ENCODE results near the gene PDIA2. TPM values are rescaled to one million over a fixed set of nuclear protein-coding genes. Genes with fewer than 3 reads are reported as not detected.

The PDIA2 gene
- total RNA-seq, 4 donors from 2014 or later = 0.81 to 0.93 TPM; not detected in 2

- H3K27ac ChIP-seq = peak overlapping the region in 1 of 4 donors; percentile 35
- peaks cover 0 to 25% (median 6%) of the 10 kb centered on the region in 3 donors for H3K4me1 ChIP-seq
- no peak for TF ChIP-seq POLR2AphosphoS5 (IDR thresholded peaks at IDR 0.05)
- no peaks in the 10 kb centered on the region for H3K9me3 ChIP-seq
- no peaks in the 10 kb centered on the region for H3K36me3 ChIP-seq
- 47% methylated on average over 3 of the region's 27 CpGs; no CpG with 5 or more reads in 1 of the 2 donors for WGBS, 2 donors (ENCODE audit: low coverage in 1 of 2)
- peak overlapping the region in 1 of 2 donors; percentile 46 for H3K4me3 ChIP-seq
- peaks cover 40% of the 10 kb centered on the region for H3K27me3 ChIP-seq
- no peak for ATAC-seq
Observed at GRCh38 chr16:280991-281659, 1.8 kb upstream of the PDIA2 start.

GRCh38 chr16:281660-282255, 1.2 kb upstream of the PDIA2 start:
- WGBS, 2 donors (ENCODE audit: low coverage in 1 of 2) = 86% methylated on average over 4 of the region's 25 CpGs; no CpG with 5 or more reads in 1 of the 2 donors
- peaks cover 40% of the 10 kb centered on the region for H3K27me3 ChIP-seq
- no peak overlapping the region for H3K27ac ChIP-seq
- H3K9me3 ChIP-seq = no peaks in the 10 kb centered on the region
- peaks cover 0 to 20% (median 6%) of the 10 kb centered on the region in 3 donors for H3K4me1 ChIP-seq
- no peak for ATAC-seq
- H3K4me3 ChIP-seq = no peak overlapping the region
- TF ChIP-seq, protein P1, sequence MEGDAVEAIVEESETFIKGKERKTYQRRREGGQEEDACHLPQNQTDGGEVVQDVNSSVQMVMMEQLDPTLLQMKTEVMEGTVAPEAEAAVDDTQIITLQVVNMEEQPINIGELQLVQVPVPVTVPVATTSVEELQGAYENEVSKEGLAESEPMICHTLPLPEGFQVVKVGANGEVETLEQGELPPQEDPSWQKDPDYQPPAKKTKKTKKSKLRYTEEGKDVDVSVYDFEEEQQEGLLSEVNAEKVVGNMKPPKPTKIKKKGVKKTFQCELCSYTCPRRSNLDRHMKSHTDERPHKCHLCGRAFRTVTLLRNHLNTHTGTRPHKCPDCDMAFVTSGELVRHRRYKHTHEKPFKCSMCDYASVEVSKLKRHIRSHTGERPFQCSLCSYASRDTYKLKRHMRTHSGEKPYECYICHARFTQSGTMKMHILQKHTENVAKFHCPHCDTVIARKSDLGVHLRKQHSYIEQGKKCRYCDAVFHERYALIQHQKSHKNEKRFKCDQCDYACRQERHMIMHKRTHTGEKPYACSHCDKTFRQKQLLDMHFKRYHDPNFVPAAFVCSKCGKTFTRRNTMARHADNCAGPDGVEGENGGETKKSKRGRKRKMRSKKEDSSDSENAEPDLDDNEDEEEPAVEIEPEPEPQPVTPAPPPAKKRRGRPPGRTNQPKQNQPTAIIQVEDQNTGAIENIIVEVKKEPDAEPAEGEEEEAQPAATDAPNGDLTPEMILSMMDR (IDR thresholded peaks at IDR 0.05) = no peak
- TF ChIP-seq EP300 (IDR thresholded peaks at IDR 0.05) = no peak
- TF ChIP-seq POLR2A (IDR thresholded peaks at IDR 0.05) = no peak
- TF ChIP-seq POLR2AphosphoS5 (IDR thresholded peaks at IDR 0.05) = no peak
- H3K36me3 ChIP-seq = peaks cover 0 to 5% of the 10 kb centered on the region in 2 donors

- 80% methylated on average over 3 of the region's 22 CpGs; no CpG with 5 or more reads in 1 of the 2 donors for whole genome bisulfite sequencing, 2 donors (ENCODE audit: low coverage in 1 of 2)
- ATAC-seq = no peak
- no peak overlapping the region for H3K4me3 ChIP-seq
- no peak overlapping the region for H3K27ac ChIP-seq
- no peak for TF ChIP-seq EP300 (IDR thresholded peaks at IDR 0.05)
- TF ChIP-seq, protein P1 (IDR thresholded peaks at IDR 0.05) = no peak
- no peak for TF ChIP-seq POLR2AphosphoS5 (IDR thresholded peaks at IDR 0.05)
- no peak for TF ChIP-seq POLR2A (IDR thresholded peaks at IDR 0.05)
- H3K36me3 ChIP-seq = peaks cover 0 to 12% of the 10 kb centered on the region in 2 donors
- H3K9me3 ChIP-seq = no peaks in the 10 kb centered on the region
- peaks cover 40% of the 10 kb centered on the region for H3K27me3 ChIP-seq
- peaks cover 0 to 20% (median 6%) of the 10 kb centered on the region in 3 donors for H3K4me1 ChIP-seq
Observed at GRCh38 chr16:282491-282890, 473 bp upstream of the PDIA2 start.

DNA sequence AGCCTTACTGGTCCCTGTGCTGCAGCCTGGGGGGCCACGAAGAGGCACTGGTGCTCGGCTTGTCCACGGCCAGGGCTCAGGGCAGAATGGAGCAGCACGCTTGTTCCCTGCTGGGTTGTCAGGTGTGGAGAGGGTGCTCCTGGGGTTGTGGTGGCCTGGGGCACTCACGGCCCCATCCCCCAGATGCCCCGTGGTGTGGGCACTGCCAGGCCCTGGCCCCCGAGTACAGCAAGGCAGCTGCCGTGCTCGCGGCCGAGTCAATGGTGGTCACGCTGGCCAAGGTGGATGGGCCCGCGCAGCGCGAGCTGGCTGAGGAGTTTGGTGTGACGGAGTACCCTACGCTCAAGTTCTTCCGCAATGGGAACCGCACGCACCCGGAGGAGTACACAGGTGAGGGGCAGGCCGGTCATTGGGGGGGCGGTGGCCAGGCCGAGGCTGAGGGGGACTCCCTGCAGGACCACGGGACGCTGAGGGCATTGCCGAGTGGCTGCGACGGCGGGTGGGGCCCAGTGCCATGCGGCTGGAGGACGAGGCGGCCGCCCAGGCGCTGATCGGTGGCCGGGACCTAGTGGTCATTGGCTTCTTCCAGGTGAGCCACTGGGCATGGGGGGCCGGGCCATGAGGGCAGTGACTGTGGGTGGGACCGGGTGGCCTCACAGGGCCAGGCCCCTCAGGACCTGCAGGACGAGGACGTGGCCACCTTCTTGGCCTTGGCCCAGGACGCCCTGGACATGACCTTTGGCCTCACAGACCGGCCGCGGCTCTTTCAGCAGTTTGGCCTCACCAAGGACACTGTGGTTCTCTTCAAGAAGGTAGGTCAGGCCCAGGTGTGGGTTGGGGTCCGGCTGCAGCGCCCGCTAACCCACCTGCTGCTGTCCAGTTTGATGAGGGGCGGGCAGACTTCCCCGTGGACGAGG, 1.5 kb downstream of the PDIA2 start:
- TF ChIP-seq POLR2AphosphoS5 (IDR thresholded peaks at IDR 0.05) (no peak), EP300 (IDR thresholded peaks at IDR 0.05) (no peak), POLR2A (IDR thresholded peaks at IDR 0.05) (no peak)
- TF ChIP-seq, protein P1 (IDR thresholded peaks at IDR 0.05) = no peak
- no peak overlapping the region for H3K27ac ChIP-seq
- no peak for ATAC-seq
- H3K4me1 ChIP-seq = peaks cover 0 to 20% (median 6%) of the 10 kb centered on the region in 3 donors
- WGBS, 2 donors (ENCODE audit: low coverage in 1 of 2) = 100% methylated on average over 1 of the region's 52 CpGs; no CpG with 5 or more reads in 1 of the 2 donors
- no peak overlapping the region for H3K4me3 ChIP-seq
- H3K27me3 ChIP-seq = peaks cover 37% of the 10 kb centered on the region
- peaks cover 0 to 32% of the 10 kb centered on the region in 2 donors for H3K36me3 ChIP-seq
- no peaks in the 10 kb centered on the region for H3K9me3 ChIP-seq
